PC-3 (cell line): ENCODE results near the gene ANK2. TPM values are rescaled to one million over a fixed set of nuclear protein-coding genes. Genes with fewer than 3 reads are reported as not detected.

Experiments used
- ATAC-seq: fragments of 200-7000 bp; cut with Tn5 transposase; 2 replicates; pipeline ENCODE4 v1.9.1; 2020; ENCODE audit warnings: mild to moderate bottlenecking, moderate library complexity
- BruUV-seq: library from RNA; stranded (reverse); fragments of 400-500 nt; replicated peaks from 2 replicates; lab custom pipeline; 2021; lab: Mats Ljungman, UMichigan
- CTCF ChIA-PET: fragments of 300-600 bp; sonication (Branson Sonifier 250); formaldehyde crosslinking; loops from one replicate; lab custom pipeline; 2022; ENCODE audit warnings: antibody characterized with exemption; lab: Charles Lee
- POLR2A ChIA-PET: fragments of 300-600 bp; sonication (Branson Sonifier 250); formaldehyde crosslinking; loops from one replicate; lab custom pipeline; 2022; ENCODE audit warnings: antibody characterized with exemption; ENCODE audit not compliant: unreplicated experiment; lab: Charles Lee
- DNase-seq: peaks from one replicate; pipeline ENCODE4 v3.0.0-alpha.2; 2015
- H2AFZ ChIP-seq: fragments of 300-600 bp; sonication (generic); 2 replicates; pipeline ENCODE4 v1.6.0; 2016; ENCODE audit warnings: antibody characterized with exemption, low read length
- H3F3A ChIP-seq: fragments of 300-600 bp; sonication (generic); one replicate; pipeline ENCODE4 v1.6.0; 2017; ENCODE audit warnings: antibody characterized with exemption, low read length, control low read depth, mild to moderate bottlenecking; ENCODE audit not compliant: unreplicated experiment
- H3K27ac ChIP-seq: fragments of 300-600 bp; sonication (generic); 2 replicates; pipeline ENCODE4 v1.5.1; 2016; ENCODE audit warnings: mild to moderate bottlenecking, low read length
- H3K27me3 ChIP-seq: fragments of 300-600 bp; sonication (generic); 2 replicates; pipeline ENCODE4 v1.6.1; 2016; ENCODE audit warnings: low read length, mixed read lengths
- H3K36me3 ChIP-seq: fragments of 300-600 bp; sonication (generic); 2 replicates; pipeline ENCODE4 v1.6.1; 2016; ENCODE audit warnings: low read depth, mixed run types, low read length, mixed read lengths
- H3K4me1 ChIP-seq: fragments of 300-600 bp; sonication (generic); 2 replicates; pipeline ENCODE4 v1.5.1; 2016; ENCODE audit warnings: low read length; ENCODE audit not compliant: insufficient read depth
- H3K4me2 ChIP-seq: fragments of 300-600 bp; sonication (generic); 2 replicates; pipeline ENCODE4 v1.6.0; 2016; ENCODE audit warnings: low read length
- H3K4me3 ChIP-seq: fragments of 300-600 bp; sonication (generic); 2 replicates; pipeline ENCODE4 v1.5.1; 2016; ENCODE audit warnings: mild to moderate bottlenecking, low read length, mixed read lengths
- H3K79me2 ChIP-seq: fragments of 300-600 bp; sonication (generic); 2 replicates; pipeline ENCODE4 v1.6.1; 2017; ENCODE audit warnings: low read length, mixed read lengths
- H3K9ac ChIP-seq: fragments of 300-600 bp; sonication (generic); 2 replicates; pipeline ENCODE4 v1.6.0; 2016; ENCODE audit warnings: mild to moderate bottlenecking, low read length
- H3K9me2 ChIP-seq: fragments of 300-600 bp; sonication (generic); replicated peaks from 2 replicates; pipeline ENCODE4 v1.6.1; 2016; ENCODE audit warnings: mixed run types, low read length, mixed read lengths
- H3K9me3 ChIP-seq: fragments of 300-600 bp; sonication (generic); 2 replicates; pipeline ENCODE4 v1.6.1; 2016; ENCODE audit warnings: low read length, mixed read lengths
- H4K20me1 ChIP-seq: fragments of 300-600 bp; sonication (generic); 2 replicates; pipeline ENCODE4 v1.6.1; 2016; ENCODE audit warnings: low read length, mixed read lengths
- EZH2 ChIP-seq: fragments of 300-600 bp; sonication (generic); IDR thresholded peaks from one replicate; pipeline ENCODE4 v1.6.1; 2017; ENCODE audit warnings: antibody characterized with exemption, mild to moderate bottlenecking, low read length; ENCODE audit not compliant: unreplicated experiment
- EZH2phosphoT487 ChIP-seq: fragments of 300-600 bp; sonication (generic); IDR thresholded peaks from 2 replicates; pipeline ENCODE4 v1.6.1; 2018; ENCODE audit warnings: mild to moderate bottlenecking, antibody characterized with exemption, low read length, borderline replicate concordance
- intact Hi-C: fragments of 100-400 bp; cut with micrococcal nuclease; formaldehyde crosslinking; loops from 2 replicates; pipeline ENCODE4 v1.9.0; 2023
- total RNA-seq: library from RNA; depleted of rRNA; stranded (reverse); fragments of >200 nt; gene quantifications from 2 replicates; pipeline ENCODE4 v1.2.3, GENCODE V29; 2014
- TF ChIP-seq, protein P1 (sequence below): fragments of 300-600 bp; sonication (generic); conservative IDR thresholded peaks from 2 replicates; pipeline ENCODE4 v1.5.1; 2017; ENCODE audit warnings: antibody characterized with exemption, low read depth, mild to moderate bottlenecking, low read length

ANK2 gene
- total RNA-seq, 1 experiment from 2014 or later: 1.8 TPM

DNA sequence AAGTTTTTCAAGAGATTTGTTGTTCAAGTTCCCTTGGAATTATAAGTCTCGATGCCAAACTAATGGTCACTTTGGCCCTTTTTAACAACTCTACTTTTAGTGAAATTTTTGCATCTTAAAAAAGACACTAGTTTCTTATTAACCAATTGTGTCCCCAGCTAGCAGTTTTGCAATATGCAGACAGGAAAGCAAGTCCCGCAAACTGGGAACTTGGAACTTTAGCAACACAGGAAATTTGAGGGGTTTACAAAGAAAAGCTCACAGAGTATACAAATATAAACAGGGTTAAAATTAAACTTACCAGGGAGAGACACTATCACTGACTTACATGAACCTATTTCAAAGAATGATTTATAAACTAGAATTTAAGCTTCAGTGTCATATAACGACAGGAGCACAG, 137.9 kb downstream of the ANK2 start:
- Histone ChIP-seq H3K27ac (no peak overlapping the region), H3K4me3 (no peak overlapping the region), H3K27me3 (no peaks in the 10 kb centered on the region; the same call in 1 of the 2 replicates), H3F3A (no peaks in the 10 kb centered on the region), H3K79me2 (no peaks in the 10 kb centered on the region), H3K4me1 (no peaks in the 10 kb centered on the region), H4K20me1 (no peaks in the 10 kb centered on the region), H3K36me3 (no peaks in the 10 kb centered on the region), H3K9ac (no peak overlapping the region), H3K9me3 (no peaks in the 10 kb centered on the region), H2AFZ (no peak overlapping the region), H3K9me2 (no peaks in the 10 kb centered on the region), H3K4me2 (no peak overlapping the region)
- ChIA-PET POLR2A (interaction anchor here (0.6 kb wide), 1 partner anchor 375 kb away, joined by 14 read pairs; no protein-coding TSS in a partner anchor), CTCF (no interaction called here)
- TF ChIP-seq EZH2phosphoT487: no peak
- TF ChIP-seq, protein P1, sequence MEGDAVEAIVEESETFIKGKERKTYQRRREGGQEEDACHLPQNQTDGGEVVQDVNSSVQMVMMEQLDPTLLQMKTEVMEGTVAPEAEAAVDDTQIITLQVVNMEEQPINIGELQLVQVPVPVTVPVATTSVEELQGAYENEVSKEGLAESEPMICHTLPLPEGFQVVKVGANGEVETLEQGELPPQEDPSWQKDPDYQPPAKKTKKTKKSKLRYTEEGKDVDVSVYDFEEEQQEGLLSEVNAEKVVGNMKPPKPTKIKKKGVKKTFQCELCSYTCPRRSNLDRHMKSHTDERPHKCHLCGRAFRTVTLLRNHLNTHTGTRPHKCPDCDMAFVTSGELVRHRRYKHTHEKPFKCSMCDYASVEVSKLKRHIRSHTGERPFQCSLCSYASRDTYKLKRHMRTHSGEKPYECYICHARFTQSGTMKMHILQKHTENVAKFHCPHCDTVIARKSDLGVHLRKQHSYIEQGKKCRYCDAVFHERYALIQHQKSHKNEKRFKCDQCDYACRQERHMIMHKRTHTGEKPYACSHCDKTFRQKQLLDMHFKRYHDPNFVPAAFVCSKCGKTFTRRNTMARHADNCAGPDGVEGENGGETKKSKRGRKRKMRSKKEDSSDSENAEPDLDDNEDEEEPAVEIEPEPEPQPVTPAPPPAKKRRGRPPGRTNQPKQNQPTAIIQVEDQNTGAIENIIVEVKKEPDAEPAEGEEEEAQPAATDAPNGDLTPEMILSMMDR: no peak
- no peak for TF ChIP-seq EZH2
- ATAC-seq: no peak
- intact Hi-C loops: no loop called here
- no TSS peak for BruUV-seq
- no peak for DNase-seq

DNA sequence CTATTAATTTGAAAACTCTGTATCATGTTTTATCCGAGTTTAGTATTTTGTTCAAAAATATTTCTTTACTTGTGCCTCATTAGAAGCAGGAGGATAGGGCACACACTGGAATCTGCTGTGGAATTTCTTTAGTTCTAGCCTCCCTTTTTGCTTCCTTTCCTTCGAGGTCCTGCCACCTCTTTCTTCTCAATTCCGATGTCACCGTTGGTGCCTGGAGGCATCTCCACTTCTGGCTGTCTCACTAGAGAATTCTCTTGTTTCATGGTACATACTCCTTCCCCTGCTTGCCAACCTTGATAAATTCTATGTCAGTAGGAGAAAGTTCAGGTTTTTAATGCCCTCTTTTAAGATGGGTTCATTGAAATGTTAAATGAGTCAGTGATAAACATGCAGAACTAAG, 140.1 kb downstream of the ANK2 start:
- CTCF ChIA-PET: no interaction called here
- no TSS peak for BruUV-seq
- H3K27me3 ChIP-seq: peaks cover 2% of the 10 kb centered on the region; the same call in 1 of the 2 replicates
- no peaks in the 10 kb centered on the region for H3K4me1 ChIP-seq
- no peaks in the 10 kb centered on the region for H3K36me3 ChIP-seq
- POLR2A ChIA-PET: no interaction called here
- no peak overlapping the region for H3K9ac ChIP-seq
- H4K20me1 ChIP-seq: no peaks in the 10 kb centered on the region
- TF ChIP-seq EZH2phosphoT487 (no peak), EZH2 (no peak)
- TF ChIP-seq, protein P1: no peak
- H2AFZ ChIP-seq: no peak overlapping the region
- no peak overlapping the region for H3K4me3 ChIP-seq
- DNase-seq: no peak
- ATAC-seq: no peak
- no peak overlapping the region for H3K4me2 ChIP-seq
- H3F3A ChIP-seq: no peaks in the 10 kb centered on the region
- H3K27ac ChIP-seq: no peak overlapping the region
- intact Hi-C loops: no loop called here
- H3K79me2 ChIP-seq: no peaks in the 10 kb centered on the region
- no peaks in the 10 kb centered on the region for H3K9me2 ChIP-seq
- H3K9me3 ChIP-seq: no peaks in the 10 kb centered on the region

GRCh38 chr4:113209153-113209552, 159.7 kb downstream of the ANK2 start:
- no peaks in the 10 kb centered on the region for H3F3A ChIP-seq
- no peak overlapping the region for H3K27ac ChIP-seq
- H3K27me3 ChIP-seq: no peaks in the 10 kb centered on the region
- intact Hi-C loops: no loop called here
- H3K4me1 ChIP-seq: no peaks in the 10 kb centered on the region
- BruUV-seq: no TSS peak
- no peak overlapping the region for H2AFZ ChIP-seq
- H3K9ac ChIP-seq: no peak overlapping the region
- ChIA-PET POLR2A (no interaction called here), CTCF (no interaction called here)
- DNase-seq (no peak), ATAC-seq (no peak)
- no peaks in the 10 kb centered on the region for H3K36me3 ChIP-seq
- H3K4me3 ChIP-seq: no peak overlapping the region
- no peaks in the 10 kb centered on the region for H3K79me2 ChIP-seq
- H3K4me2 ChIP-seq: no peak overlapping the region
- no peaks in the 10 kb centered on the region for H3K9me2 ChIP-seq
- H4K20me1 ChIP-seq: no peaks in the 10 kb centered on the region
- no peak for TF ChIP-seq EZH2phosphoT487
- TF ChIP-seq, protein P1: no peak
- no peak for TF ChIP-seq EZH2
- no peaks in the 10 kb centered on the region for H3K9me3 ChIP-seq
